ENCODE measurements around the gene GAL3ST2. TPM values are rescaled to one million over a fixed set of nuclear protein-coding genes. Genes with fewer than 3 reads are reported as not detected.

GAL3ST2 gene
- total RNA-seq, 6 experiments from 2014 or later, result 0.53 to 0.83 (median 0.70) TPM; not detected in 3

DNA sequence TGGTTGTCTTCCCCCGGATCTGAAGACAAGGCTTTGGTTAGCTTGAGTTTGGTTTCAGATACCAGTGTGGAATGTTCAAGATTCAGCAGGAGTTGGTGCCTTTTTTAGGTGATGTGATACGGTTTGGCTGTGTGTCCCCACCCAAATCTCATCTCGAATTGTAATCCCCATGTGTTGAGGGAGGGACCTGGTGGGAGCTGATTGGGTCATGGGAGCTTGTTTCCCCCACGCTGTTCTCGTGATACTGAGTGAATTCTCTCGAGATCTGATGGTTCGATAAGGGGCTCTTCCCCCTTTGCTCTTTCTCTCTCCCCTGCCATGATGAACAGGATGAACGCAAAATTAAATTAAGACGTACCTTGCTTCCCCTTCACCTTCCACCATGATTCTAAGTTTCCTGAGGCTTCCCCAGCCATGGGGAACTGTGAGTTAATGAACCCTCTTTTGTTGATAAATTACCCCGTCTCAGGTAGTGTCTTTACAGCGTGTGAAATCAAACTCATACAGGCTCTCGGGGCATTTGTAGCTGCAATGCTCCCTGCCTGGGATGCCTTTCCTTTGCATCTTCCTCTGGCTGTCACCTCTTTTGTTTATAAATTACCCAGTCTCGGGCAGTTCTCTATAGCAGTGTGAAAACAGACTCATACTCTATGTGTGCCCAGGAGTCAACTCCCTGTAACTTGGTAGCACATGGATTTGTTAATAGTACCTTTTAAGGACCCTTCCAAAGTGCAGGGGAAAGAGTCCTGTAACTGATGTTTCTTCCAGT is 60.8 kb downstream of the GAL3ST2 start:
- H3K36me3 ChIP-seq, result no peaks in the 10 kb centered on the region
- TF ChIP-seq POLR2A (IDR thresholded peaks at IDR 0.05), result no peak
- TF ChIP-seq CTCF (IDR thresholded peaks at IDR 0.05), result no peak
- H3K9me3 ChIP-seq, result no peaks in the 10 kb centered on the region
- no peak overlapping the region for H3K27ac ChIP-seq
- ATAC-seq, result no peak
- H3K4me1 ChIP-seq, result no peaks in the 10 kb centered on the region
- 75% methylated on average over 10 of the region's 13 CpGs for WGBS (ENCODE audit: insufficient coverage, low coverage, low lambda C conversion rate, missing lambda C conversion rate)
- H3K4me3 ChIP-seq, result no peak overlapping the region
- no peaks in the 10 kb centered on the region for H3K27me3 ChIP-seq
- intact Hi-C loops (cut with DNase I), result no loop called here
- DNase-seq, result no peak

- no peak for DNase-seq
- Histone ChIP-seq H3K4me1 (peaks cover 0 to 6% (median 2%) of the 10 kb centered on the region in 4 donors), H3K27me3 (no peaks in the 10 kb centered on the region), H3K9me3 (no peaks in the 10 kb centered on the region), H3K36me3 (no peaks in the 10 kb centered on the region), H3K4me3 (no peak overlapping the region), H3K27ac (no peak overlapping the region)
- no peak for TF ChIP-seq POLR2A (IDR thresholded peaks at IDR 0.05)
- no peak for TF ChIP-seq CTCF (IDR thresholded peaks at IDR 0.05)
- intact Hi-C loops (cut with DNase I), result no loop called here
- ATAC-seq, result no peak
- 73% methylated on average over 13 of the region's 28 CpGs for WGBS (ENCODE audit: insufficient coverage, low coverage, low lambda C conversion rate, missing lambda C conversion rate)
These were observed 64.8 kb downstream of the GAL3ST2 start for GRCh38 chr2:241841181-241842066.

DNA sequence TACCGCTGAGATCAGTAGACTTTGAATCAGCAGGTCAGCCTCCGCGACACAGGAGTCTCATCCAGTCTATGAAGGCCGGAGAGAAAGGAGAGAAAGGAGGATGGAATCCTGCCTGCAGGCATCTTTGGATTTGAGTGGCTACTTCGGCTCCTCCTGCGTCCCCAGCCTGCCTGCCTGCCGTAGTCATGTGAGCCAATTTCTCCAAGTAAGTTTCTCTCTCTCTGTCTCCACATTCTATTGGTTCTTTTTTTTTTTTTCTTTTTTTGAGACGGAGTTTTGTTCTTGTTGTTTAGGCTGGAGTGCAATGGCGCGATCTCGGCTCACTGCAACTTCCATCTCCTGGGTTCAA is 65.4 kb downstream of the GAL3ST2 start:
- Histone ChIP-seq H3K27me3 (no peaks in the 10 kb centered on the region), H3K4me3 (no peak overlapping the region), H3K9me3 (no peaks in the 10 kb centered on the region), H3K36me3 (no peaks in the 10 kb centered on the region), H3K4me1 (peaks cover 0 to 6% (median 2%) of the 10 kb centered on the region in 4 donors), H3K27ac (no peak overlapping the region)
- ATAC-seq, result no peak
- no peak for TF ChIP-seq POLR2A (IDR thresholded peaks at IDR 0.05)
- WGBS (ENCODE audit: insufficient coverage, low coverage, low lambda C conversion rate, missing lambda C conversion rate), result 84% methylated on average over 7 of the region's 11 CpGs
- no peak for DNase-seq
- intact Hi-C loops (cut with DNase I), result no loop called here

DNA sequence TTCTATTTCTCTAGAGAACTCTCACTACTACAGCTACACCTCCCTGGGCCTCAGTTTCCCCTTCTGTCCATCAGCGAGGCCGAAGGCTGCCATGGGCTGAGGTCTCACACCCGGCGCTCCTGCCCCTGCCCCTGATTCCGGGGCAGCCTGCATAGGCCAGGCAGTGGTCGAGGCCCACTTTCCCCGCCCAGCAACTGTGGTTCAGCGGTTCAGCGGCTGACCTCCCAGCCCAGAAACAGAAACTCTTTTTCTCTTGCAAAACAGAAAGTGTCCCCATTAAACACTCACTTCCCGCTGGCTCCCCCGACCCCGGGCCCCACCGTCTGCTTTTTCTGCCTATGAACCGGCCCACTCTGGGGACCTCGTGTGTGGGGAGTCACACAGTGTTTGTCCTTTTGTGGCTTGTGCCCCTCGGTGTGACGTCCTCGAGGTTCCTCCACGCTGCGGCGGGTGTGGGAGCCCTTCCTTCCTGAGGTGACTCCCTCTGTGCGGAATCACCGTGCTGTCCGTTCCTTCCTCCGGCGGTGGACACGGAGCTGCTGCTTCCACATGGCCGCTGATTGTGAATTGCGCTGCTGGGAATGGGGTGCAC is 66.1 kb downstream of the GAL3ST2 start:
- Histone ChIP-seq H3K36me3 (no peaks in the 10 kb centered on the region), H3K27me3 (no peaks in the 10 kb centered on the region), H3K9me3 (no peaks in the 10 kb centered on the region), H3K4me3 (no peak overlapping the region), H3K27ac (peak overlapping the region in 2 of 3 donors; percentile 16 to 40), H3K4me1 (peaks cover 0 to 6% (median 2%) of the 10 kb centered on the region in 4 donors)
- TF ChIP-seq POLR2A (IDR thresholded peaks at IDR 0.05), result no peak
- no peak for TF ChIP-seq CTCF (IDR thresholded peaks at IDR 0.05)
- ATAC-seq (peak; percentile 54 to 67 (median 67)), DNase-seq (peak; percentile 50 to 68 (median 57))
- WGBS (ENCODE audit: insufficient coverage, low coverage, low lambda C conversion rate, missing lambda C conversion rate), result 50% methylated on average over 10 of the region's 29 CpGs
- intact Hi-C loops (cut with DNase I), result no loop called here
